Activated T-cell treated with anti-CD3 and anti-CD28 coated beads, Interleukin-2, amount 50 U/mL, for 72 hours (primary cell): ENCODE results near the gene ZNF786. TPM values are rescaled to one million over a fixed set of nuclear protein-coding genes. Genes with fewer than 3 reads are reported as not detected.
"Not testable (repeated sequence)": the region's sequence is repeated elsewhere in the genome, so short reads cannot be mapped to it uniquely, and the experiment has no call there.

Experiments
- ATAC-seq, 2 donors: fragments of 150-1000 bp; cut with Tn5 transposase; replicated peaks in 1 of 2; 2 replicates each; pipeline ENCODE4 v1.10.0; 2021; ENCODE audit warnings: moderate library complexity in 2 of 2, mild to moderate bottlenecking in 1 of 2
- DNase-seq, 2 donors: peaks; one replicate each; pipeline ENCODE4 v3.0.0; 2021 to 2022; ENCODE audit warnings: mixed read lengths in 1 of 2
- H3K27ac Mint-ChIP-seq: one replicate; pipeline ENCODE4 v1.8.0; 2022; ENCODE audit warnings: mild to moderate bottlenecking, moderate library complexity, mixed read lengths
- H3K27me3 Mint-ChIP-seq: one replicate; pipeline ENCODE4 v1.8.0; 2022; ENCODE audit warnings: low read depth, mixed read lengths
- H3K36me3 Mint-ChIP-seq, 2 donors: one replicate each; pipeline ENCODE4 v1.8.0; 2022; ENCODE audit warnings: mixed read lengths in 2 of 2, mild to moderate bottlenecking in 1 of 2; ENCODE audit not compliant: insufficient read depth in 2 of 2
- H3K4me1 Mint-ChIP-seq: one replicate; pipeline ENCODE4 v1.8.0; 2022; ENCODE audit warnings: low read depth, mixed read lengths
- H3K4me3 Mint-ChIP-seq, 2 donors: one replicate each; pipeline ENCODE4 v1.8.0; 2022; ENCODE audit warnings: mild to moderate bottlenecking in 2 of 2, mixed read lengths in 2 of 2, moderate library complexity in 2 of 2
- H3K9me3 Mint-ChIP-seq, 2 donors: one replicate each; pipeline ENCODE4 v1.8.0; 2022; ENCODE audit warnings: mixed read lengths in 2 of 2
- total RNA-seq, 2 donors: library from RNA; stranded (reverse); gene quantifications; one replicate each; pipeline ENCODE4 v1.2.3, GENCODE V29; 2022

ZNF786 gene
- total RNA-seq, 2 donors from 2014 or later, result 5.6 to 7.3 TPM

DNA sequence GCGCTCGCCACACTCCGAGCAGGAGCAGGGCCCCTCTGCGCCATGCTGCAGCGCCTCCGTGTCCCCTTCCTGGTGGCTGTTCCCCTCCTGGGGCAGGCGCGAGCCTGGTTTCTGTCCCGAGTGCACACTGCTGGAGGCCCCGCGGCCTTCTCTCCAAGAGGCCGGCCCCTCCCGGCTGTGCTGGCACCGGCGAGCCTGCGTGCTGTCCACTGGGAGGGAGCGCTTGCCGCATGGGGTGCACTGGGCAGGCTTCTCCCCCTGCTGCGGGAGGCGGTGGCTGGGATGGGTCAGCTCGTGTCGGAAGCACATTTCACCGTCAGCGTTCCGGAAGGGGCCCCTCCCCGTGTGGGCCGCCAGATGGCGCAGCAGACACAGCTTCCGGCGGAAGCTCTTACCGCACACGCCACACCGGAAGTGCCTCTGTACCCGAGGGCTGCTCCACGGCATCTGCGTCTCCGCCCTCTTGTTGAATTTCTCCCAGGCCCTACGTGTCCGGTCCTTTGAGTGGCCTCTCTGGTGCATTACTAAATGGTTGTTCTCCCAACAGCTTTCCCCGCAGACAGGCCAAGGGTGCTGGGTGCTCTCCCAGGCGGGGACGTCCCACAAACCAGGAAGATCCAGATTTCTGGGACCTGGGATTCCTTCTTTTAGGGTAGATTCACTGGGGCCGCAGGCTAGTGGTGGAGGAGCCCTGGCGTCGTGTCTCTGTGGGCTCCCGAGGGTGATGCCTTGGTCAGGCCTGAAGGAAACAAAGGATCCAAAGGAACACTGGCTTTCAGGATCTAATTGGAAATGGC lies 18.7 kb downstream of the ZNF786 start:
- Mint-ChIP-seq H3K27ac (peak overlapping the region; percentile 12), H3K9me3 (no peaks in the 10 kb centered on the region), H3K4me1 (no peaks in the 10 kb centered on the region), H3K36me3 (peaks cover 0 to 9% of the 10 kb centered on the region in 2 donors), H3K27me3 (no peaks in the 10 kb centered on the region), H3K4me3 (peak overlapping the region; percentile 63 to 68)
- DNase-seq (peak; percentile 46 to 64), ATAC-seq (peak; percentile 86 to 91)

DNA sequence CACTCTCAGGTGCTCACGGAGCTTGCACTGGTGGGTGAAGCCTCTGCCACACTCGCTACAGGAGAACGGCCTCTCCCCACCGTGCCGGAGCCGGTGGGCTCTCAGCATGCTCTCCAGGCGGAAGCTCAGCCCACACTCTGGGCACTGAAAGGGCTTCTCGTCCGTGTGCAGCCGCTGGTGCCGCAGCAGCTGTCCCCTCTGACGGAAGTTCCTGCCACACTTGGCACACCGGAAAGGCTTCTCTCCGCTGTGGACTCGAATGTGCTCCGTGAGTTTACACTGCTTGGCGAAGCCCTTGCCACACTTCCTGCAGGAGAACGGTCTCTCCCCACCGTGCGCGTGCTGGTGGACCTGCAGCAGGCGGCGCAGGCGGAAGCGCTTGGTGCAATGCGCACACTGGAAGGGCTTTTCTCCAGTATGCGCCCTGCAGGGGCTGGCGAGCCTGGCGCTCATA lies 19.3 kb downstream of the ZNF786 start:
- DNase-seq, result no peak
- ATAC-seq, result peak in 1 of 2 donors; percentile 6
- no peaks in the 10 kb centered on the region for H3K4me1 Mint-ChIP-seq
- no peaks in the 10 kb centered on the region for H3K27me3 Mint-ChIP-seq
- no peak overlapping the region for H3K27ac Mint-ChIP-seq
- H3K4me3 Mint-ChIP-seq, result peak overlapping the region in 1 of 2 donors; percentile 22
- H3K9me3 Mint-ChIP-seq, result no peaks in the 10 kb centered on the region
- H3K36me3 Mint-ChIP-seq, result peaks cover 0 to 6% of the 10 kb centered on the region in 2 donors

DNA sequence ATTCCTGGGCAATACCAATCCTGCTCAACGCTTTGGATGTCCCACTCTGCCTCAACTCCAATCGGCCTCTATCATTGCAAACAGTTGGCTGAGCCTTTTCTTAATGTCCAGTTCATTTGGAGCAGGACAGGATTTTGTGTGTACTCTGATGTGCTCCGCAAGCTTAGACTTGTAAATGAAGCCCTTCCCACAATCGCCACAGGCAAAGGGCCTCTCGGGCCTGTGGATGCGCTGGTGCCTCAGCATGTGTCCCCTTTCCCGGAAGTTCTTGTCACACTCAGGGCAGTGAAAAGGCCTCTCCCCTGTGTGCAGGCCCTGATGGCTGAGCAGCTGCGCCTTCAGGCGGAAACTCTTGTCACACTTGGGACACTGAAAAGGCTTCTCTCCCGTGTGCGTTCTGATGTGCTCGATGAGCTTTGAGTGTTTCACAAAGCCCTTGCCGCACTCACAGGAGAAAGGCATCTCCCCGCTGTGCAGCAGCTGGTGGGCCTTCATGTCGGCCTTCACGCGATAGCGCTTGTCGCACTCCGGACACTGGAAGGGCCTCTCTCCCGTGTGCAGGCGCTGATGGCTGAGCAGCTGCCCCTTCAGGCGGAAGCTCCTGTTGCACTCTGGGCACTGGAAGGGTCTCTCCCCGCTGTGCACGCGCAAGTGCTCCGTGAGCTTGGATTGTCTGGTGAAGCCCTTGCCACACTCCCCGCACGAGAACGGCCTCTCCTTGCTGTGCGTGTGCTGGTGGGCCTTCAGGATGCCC lies 20.0 kb downstream of the ZNF786 start:
- no peak overlapping the region for H3K4me3 Mint-ChIP-seq
- H3K36me3 Mint-ChIP-seq, result peaks cover 0 to 6% of the 10 kb centered on the region in 2 donors
- H3K4me1 Mint-ChIP-seq, result no peaks in the 10 kb centered on the region
- ATAC-seq (no peak), DNase-seq (no peak)
- H3K27me3 Mint-ChIP-seq, result no peaks in the 10 kb centered on the region
- no peaks in the 10 kb centered on the region for H3K9me3 Mint-ChIP-seq
- H3K27ac Mint-ChIP-seq, result no peak overlapping the region

DNA sequence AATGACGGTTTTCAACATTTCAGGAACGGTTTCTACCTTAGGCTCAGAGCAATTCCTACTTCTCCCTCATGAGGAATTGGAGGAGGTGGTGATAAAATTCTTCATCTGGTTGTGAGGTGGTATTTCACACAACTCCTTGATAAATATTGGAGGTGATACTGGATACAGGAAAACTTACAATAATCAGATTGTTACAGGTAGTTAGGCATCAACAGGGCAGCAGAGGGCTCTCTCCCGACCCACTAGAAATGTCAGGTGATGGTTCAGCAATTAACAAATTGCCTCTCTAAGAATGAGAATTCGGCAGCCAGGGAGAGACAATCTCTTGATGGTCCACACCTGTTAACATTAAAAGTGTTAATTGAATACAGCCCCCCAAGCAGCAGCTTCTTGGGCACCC lies 22.6 kb downstream of the ZNF786 start:
- H3K4me3 Mint-ChIP-seq, result no peak overlapping the region
- H3K4me1 Mint-ChIP-seq, result peaks cover 8% of the 10 kb centered on the region
- H3K27ac Mint-ChIP-seq, result peak overlapping the region; percentile 0
- H3K27me3 Mint-ChIP-seq, result no peaks in the 10 kb centered on the region
- DNase-seq, result no peak
- no peaks in the 10 kb centered on the region for H3K9me3 Mint-ChIP-seq
- H3K36me3 Mint-ChIP-seq, result peaks cover 0 to 6% of the 10 kb centered on the region in 2 donors
- no peak for ATAC-seq

DNA sequence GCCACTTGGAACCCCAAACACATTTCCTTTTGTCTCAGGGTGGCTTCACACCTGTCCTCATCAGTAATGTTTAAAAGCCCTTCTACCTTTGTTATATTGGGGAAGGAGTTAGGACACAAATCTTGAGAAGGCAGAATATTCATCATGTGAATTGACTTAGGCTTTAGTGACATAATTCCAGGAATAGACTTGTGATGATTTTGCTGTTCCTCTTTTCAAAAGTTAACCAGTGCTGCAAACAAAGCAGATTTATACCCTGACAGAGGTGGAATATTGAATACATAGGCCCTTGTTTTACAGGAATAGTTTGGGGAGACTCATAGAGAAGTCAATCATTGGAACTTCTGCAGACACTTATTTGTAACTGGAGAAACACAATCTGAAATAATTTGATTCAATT lies 27.0 kb downstream of the ZNF786 start:
- peak overlapping the region; percentile 60 for H3K27ac Mint-ChIP-seq
- H3K36me3 Mint-ChIP-seq, result no peaks in the 10 kb centered on the region
- no peaks in the 10 kb centered on the region for H3K9me3 Mint-ChIP-seq
- no peaks in the 10 kb centered on the region for H3K27me3 Mint-ChIP-seq
- DNase-seq (no peak), ATAC-seq (no peak)
- peaks cover 14% of the 10 kb centered on the region for H3K4me1 Mint-ChIP-seq
- peak overlapping the region in 1 of 2 donors; percentile 47 for H3K4me3 Mint-ChIP-seq

DNA sequence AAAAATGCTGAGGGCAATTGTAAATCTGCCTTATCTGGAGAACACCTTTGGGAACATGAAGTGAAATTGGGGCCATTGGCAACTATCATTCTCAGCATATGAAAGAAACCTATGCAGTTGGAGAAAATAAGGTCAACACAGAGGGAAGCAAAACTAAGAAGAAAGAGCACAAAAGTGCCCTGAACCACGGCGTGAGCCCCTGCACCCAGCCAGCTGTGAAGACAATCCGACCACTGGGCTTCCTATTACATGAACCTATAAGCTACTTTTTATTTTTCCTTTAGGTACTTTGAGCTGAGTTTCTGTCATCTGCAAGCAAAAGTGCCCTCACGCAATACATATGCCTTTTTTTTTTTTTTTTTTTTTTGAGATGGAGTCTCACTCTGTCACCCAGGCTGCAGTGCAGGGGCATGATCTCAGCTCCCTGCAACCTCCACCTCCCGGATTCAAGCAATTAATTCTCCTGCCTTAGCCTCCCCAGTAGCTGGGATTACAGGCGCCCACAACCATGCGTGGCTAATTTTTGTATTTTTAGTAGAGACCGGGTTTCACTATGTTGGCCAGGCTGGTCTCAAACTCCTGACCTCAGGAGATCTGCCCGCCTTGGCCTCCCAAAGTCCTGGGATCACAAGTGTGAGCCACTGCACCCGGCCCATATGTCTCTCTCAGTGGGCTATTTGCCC lies 28.2 kb downstream of the ZNF786 start:
- peaks cover 14% of the 10 kb centered on the region for H3K4me1 Mint-ChIP-seq
- not testable (repeated sequence) for H3K27ac Mint-ChIP-seq, DNase-seq, H3K36me3 Mint-ChIP-seq, H3K27me3 Mint-ChIP-seq, H3K9me3 Mint-ChIP-seq, H3K4me3 Mint-ChIP-seq, ATAC-seq

DNA sequence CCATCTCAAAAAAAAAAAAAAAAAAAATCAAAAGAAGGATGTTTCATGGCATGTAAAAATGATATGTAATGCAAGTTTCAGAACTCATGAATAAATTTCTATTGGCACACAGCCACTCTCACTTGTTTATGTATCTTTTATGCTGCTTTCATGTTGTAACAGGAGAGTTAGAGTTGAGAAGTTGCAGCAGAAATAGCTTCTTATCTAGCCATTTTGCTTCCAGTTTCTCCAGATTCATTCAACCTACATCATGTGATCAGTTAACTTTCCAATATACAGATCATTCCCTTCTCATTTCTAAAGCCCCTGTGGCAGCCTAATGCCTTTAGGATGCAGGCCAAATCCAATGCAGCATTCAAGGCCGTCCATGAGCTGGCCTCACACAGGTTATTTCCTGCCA lies 30.4 kb downstream of the ZNF786 start:
- Mint-ChIP-seq H3K27me3 (no peaks in the 10 kb centered on the region), H3K36me3 (no peaks in the 10 kb centered on the region), H3K4me1 (peaks cover 12% of the 10 kb centered on the region), H3K27ac (no peak overlapping the region), H3K9me3 (no peaks in the 10 kb centered on the region), H3K4me3 (no peak overlapping the region)
- DNase-seq (no peak), ATAC-seq (no peak)

DNA sequence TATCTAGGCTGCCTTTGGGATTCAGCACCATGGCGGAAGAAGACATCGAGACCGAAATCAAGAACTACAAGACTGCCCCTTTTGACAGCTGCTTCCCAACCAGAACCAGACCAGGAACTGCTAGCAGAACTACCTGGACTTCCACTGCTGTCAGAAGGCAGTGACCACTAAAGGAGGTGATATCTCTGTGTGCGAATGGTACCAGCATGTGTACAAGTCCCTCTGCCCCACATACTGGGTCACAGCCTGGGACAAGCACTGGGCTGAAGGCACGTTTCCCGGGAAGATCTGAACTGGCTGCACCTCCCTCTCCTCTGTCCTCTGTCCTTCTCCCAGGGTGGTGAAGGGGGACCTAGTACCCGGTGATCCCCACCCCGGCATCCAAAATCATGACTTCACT lies 36.6 kb downstream of the ZNF786 start:
- H3K36me3 Mint-ChIP-seq, result no peaks in the 10 kb centered on the region
- H3K4me3 Mint-ChIP-seq, result no peak overlapping the region
- H3K27me3 Mint-ChIP-seq, result no peaks in the 10 kb centered on the region
- no peaks in the 10 kb centered on the region for H3K9me3 Mint-ChIP-seq
- H3K4me1 Mint-ChIP-seq, result no peaks in the 10 kb centered on the region
- DNase-seq (no peak), ATAC-seq (no peak)
- H3K27ac Mint-ChIP-seq, result no peak overlapping the region

DNA sequence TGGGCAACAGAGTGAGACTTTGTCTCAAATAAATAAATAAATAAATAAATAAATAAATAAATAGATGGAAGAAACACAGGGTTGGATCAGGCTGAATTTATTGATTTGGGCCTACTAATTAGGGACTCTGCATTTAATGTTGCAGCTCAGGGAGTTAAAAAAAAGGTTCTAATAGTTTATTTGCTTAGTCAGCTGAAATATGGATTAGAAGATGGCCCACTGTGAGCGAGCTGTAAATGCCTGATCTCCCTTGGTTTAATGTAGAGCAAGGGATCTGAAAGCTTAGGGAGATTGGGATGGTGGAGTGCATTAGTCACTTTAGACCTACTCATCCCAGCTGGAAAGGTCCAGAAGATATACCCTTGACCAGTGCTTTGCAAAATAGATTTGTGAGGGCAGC lies 37.1 kb downstream of the ZNF786 start:
- Mint-ChIP-seq H3K4me1 (no peaks in the 10 kb centered on the region), H3K4me3 (no peak overlapping the region), H3K27ac (no peak overlapping the region), H3K36me3 (no peaks in the 10 kb centered on the region), H3K9me3 (no peaks in the 10 kb centered on the region), H3K27me3 (no peaks in the 10 kb centered on the region)
- ATAC-seq (no peak), DNase-seq (no peak)

DNA sequence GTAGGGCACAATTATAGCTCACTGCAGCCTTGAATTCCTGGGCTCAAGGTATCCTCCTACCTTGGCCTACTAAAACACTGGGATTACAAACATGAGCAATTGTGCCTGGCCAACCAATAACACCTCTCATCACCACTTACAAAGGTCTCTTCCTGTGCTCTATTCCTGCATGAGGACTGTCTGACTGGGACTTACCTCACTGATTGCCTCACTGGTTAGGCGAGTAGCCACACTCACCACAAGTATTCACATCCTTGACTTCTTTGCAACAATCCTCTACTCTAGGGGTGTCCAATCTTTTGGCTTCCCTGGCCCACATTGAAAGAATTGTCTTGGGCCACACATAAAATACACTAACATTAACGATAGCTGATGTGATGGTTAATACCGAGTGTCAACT lies 39.6 kb downstream of the ZNF786 start:
- DNase-seq (no peak), ATAC-seq (no peak)
- no peaks in the 10 kb centered on the region for H3K36me3 Mint-ChIP-seq
- no peaks in the 10 kb centered on the region for H3K27me3 Mint-ChIP-seq
- H3K27ac Mint-ChIP-seq, result no peak overlapping the region
- H3K9me3 Mint-ChIP-seq, result no peaks in the 10 kb centered on the region
- H3K4me3 Mint-ChIP-seq, result no peak overlapping the region
- H3K4me1 Mint-ChIP-seq, result no peaks in the 10 kb centered on the region

DNA sequence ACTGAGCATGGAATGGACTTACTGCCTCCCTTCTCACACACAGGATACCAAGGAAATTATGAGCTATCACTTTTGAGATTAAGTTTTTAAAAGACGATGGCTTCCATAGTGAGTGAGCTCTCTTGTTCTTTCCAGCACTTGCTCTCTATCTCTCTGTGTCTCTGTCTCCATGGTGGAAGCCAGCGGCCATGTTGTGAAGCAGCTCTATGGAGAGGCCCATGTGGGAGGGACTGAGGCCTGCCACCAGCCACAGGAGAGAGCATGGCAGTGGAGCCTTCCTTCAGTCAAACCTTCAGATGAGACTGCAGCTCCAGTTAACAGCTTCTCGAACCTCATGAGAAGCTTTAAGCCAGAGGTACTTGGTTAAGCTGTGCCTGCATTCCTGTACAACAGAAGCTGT lies 41.7 kb downstream of the ZNF786 start:
- ATAC-seq, result no peak

DNA sequence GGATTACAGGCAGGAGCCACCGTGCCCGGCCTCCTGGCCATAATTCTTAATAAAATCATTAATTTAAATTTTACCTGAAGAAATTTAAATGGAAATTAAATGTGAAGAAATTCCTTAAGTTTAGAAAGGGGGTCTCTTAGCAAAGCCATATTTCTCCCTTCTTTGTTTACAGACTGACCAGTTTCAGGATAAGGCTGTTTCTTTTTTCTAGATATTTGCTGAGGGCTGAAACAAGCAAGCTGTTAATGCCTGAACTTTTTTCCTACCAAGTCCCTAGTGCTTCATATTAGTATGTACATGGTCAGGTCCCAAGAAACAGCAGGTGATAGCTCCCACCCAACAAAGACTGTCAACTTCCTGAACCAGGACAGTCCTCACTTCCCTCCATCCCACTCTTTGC lies 44.1 kb downstream of the ZNF786 start:
- no peaks in the 10 kb centered on the region for H3K4me1 Mint-ChIP-seq
- H3K9me3 Mint-ChIP-seq, result no peaks in the 10 kb centered on the region
- no peak overlapping the region for H3K27ac Mint-ChIP-seq
- H3K36me3 Mint-ChIP-seq, result no peaks in the 10 kb centered on the region
- no peaks in the 10 kb centered on the region for H3K27me3 Mint-ChIP-seq
- no peak for DNase-seq
- no peak overlapping the region for H3K4me3 Mint-ChIP-seq
- no peak for ATAC-seq

More for the DNA sequence above, 41.7 kb downstream of the ZNF786 start:
- DNase-seq, result no peak
- Mint-ChIP-seq H3K36me3 (no peaks in the 10 kb centered on the region), H3K9me3 (no peaks in the 10 kb centered on the region), H3K27ac (no peak overlapping the region), H3K4me1 (no peaks in the 10 kb centered on the region), H3K4me3 (no peak overlapping the region), H3K27me3 (no peaks in the 10 kb centered on the region)

DNA sequence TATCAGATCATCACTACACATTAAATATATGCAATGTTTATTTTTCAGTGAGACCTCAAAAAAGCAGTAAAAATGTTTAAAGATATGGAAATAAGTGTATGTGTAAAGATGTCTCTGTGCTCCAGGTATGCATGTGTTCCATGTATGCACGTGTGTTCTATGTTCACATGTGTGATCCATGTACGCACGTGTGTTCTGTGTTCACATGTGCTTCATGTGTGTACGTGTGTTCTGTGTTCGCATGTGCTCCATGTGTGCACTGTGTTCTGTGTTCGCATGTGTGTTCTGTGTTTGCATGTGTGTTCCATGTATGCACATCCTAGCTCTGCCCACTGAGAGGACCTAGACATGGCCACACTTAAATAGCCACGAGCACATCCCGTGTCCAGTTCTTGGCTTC lies 46.6 kb downstream of the ZNF786 start:
- no peak for DNase-seq
- no peak for ATAC-seq
- no peaks in the 10 kb centered on the region for H3K9me3 Mint-ChIP-seq
- H3K27me3 Mint-ChIP-seq, result no peaks in the 10 kb centered on the region
- H3K36me3 Mint-ChIP-seq, result no peaks in the 10 kb centered on the region
- H3K4me3 Mint-ChIP-seq, result no peak overlapping the region
- H3K4me1 Mint-ChIP-seq, result no peaks in the 10 kb centered on the region
- no peak overlapping the region for H3K27ac Mint-ChIP-seq
